OCI-LY1 (cell line): Measurements from ENCODE around the gene IL18BP.

ENCODE experiments used
- EZH2 ChIP-seq: fragments of 200-600 bp; sonication (generic), shearing (Covaris generic); IDR thresholded peaks from 2 replicates; pipeline ENCODE4 v1.8.0; 2017; ENCODE audit warnings: borderline replicate concordance, mixed run types, mild to moderate bottlenecking, antibody characterized with exemption, low read length, moderate library complexity, mixed read lengths
- TF ChIP-seq, protein P1 (sequence below): fragments of 200-600 bp; sonication (generic), shearing (Covaris generic); IDR thresholded peaks from 2 replicates; pipeline ENCODE4 v1.5.1; 2017; ENCODE audit warnings: mild to moderate bottlenecking, antibody characterized with exemption, low read length, moderate library complexity, mixed read lengths

DNA sequence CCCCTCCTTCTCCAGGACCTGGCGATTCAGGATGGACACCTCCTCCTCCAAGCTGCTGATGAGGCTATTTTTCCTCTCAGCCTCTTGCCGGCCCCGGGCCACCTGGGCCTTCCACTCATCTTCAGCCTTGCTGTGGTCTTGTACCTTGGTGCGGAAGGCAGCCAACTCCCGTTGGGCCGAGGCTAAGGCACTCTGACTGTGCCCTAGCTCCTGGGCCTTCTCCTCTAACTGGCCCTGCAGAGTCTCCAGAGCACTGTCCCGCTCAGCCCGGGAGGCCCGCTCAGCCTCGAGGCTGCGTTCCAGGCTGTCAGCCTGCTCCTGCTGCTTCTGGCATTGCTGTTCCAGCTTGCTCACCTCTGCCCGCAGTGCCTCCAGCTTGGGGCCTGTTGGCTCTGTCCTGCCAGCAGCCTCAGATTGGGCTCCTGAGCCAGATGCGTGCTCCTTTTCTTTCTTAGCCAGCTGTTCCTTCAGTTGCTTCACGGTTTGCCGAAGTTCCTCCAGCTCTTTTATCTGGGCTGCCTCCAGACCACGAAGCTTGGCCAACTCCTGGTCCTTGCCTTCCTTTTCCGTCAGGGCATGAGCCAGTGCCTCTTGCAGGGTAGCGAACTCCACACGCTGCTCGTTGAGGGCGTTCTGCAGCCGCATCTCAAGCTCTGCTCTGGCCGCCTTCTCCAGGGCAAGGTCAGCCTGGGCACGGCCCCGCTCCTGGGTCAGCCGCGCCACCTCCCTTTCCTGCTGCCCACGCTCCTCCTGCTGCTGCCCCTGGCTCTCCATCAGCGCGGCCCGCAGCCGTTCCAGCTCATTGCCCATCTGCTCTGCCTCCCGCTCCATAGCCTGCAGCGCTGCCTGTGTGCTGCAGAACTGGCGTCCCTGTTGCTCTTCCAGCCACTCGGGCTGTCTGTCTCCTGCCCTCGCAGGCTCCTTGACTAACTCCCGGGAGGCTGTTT lies 15.3 kb downstream of the IL18BP start:
- TF ChIP-seq, protein P1, sequence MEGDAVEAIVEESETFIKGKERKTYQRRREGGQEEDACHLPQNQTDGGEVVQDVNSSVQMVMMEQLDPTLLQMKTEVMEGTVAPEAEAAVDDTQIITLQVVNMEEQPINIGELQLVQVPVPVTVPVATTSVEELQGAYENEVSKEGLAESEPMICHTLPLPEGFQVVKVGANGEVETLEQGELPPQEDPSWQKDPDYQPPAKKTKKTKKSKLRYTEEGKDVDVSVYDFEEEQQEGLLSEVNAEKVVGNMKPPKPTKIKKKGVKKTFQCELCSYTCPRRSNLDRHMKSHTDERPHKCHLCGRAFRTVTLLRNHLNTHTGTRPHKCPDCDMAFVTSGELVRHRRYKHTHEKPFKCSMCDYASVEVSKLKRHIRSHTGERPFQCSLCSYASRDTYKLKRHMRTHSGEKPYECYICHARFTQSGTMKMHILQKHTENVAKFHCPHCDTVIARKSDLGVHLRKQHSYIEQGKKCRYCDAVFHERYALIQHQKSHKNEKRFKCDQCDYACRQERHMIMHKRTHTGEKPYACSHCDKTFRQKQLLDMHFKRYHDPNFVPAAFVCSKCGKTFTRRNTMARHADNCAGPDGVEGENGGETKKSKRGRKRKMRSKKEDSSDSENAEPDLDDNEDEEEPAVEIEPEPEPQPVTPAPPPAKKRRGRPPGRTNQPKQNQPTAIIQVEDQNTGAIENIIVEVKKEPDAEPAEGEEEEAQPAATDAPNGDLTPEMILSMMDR, result no peak
- TF ChIP-seq EZH2, result no peak
